T47D (cell line): ENCODE measurements around the gene CUTC.

Experiments
- DNase-seq, 2 experiments: peaks; one replicate each; pipeline versions ENCODE4 v3.0.0 to v3.0.0-alpha.2; 2011 to 2012; ENCODE audit warnings: low read depth in 1 of 2, low spot score in 1 of 2
- JUND ChIP-seq: IDR thresholded peaks from 2 replicates; pipeline ENCODE4 v1.6.1; 2012; ENCODE audit warnings: low read depth
- in situ Hi-C: cut with HindIII; loops from 2 replicates; pipeline ENCODE4 v1.10.0; 2016; ENCODE audit warnings: low sequenced_read_pairs, low pct_unique_long_range_greater_than_20kb

Gene CUTC

DNA sequence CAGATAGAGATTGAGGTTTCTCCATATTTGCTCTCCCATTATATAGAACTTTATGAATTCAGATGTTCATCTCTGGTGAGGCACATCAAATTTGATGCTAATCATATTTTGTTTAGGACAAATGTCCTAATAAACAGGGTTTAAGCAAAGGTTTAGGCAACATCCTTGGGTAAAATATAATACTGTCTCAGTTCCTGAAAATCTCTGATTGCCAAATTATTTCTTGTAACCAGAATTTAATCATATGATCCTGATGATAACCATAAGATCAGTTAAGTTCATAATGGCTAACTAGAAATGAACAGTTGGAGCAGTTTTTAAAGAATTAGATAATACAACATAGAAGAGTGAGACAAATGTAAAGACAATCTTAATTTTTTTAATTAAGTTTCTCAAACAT lies 18.6 kb downstream of the CUTC start:
- DNase-seq: no peak
- peak; percentile 13; the same call in 1 of the 2 replicates for TF ChIP-seq JUND
- in situ Hi-C loops: no loop called here

- TF ChIP-seq JUND: no peak
- in situ Hi-C loops: no loop called here
- DNase-seq: no peak
These were observed 22.6 kb downstream of the CUTC start for GRCh38 chr10:99754670-99755069.

- TF ChIP-seq JUND: no peak
- in situ Hi-C loops: no loop called here
- DNase-seq: no peak
These were observed 24.1 kb downstream of the CUTC start for GRCh38 chr10:99756159-99756558.

DNA sequence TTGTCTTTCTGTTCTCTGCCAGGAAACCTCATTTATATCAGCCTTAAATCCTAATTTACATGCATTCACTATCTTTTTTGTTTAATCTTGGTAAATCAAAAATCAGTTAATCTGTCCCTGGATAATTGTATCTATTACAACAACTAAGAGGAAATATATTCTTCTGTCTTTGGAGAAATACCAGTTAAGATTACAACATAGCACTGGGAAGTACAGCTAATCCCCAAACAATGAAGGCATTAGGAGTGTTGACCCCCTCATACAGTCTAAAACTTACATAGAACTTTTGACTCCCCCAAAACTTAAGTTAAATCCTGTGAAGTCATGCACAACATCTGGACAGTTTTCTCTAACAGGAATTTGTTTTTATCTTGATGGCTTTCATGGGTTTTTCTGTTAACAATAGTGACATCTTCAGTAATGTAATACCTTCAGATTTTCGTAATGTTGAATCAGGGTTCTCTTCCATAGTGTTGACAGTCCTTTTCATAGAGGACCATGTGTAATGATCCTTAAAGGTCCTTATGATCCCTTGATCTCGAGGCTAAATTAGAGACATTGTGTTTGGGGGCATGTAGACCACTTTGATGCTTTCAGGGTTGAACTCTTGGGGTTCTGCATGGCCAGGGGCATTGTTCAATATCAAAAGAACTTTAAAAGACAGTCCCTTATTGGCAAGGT lies 26.3 kb downstream of the CUTC start:
- in situ Hi-C loops: no loop called here
- no peak for TF ChIP-seq JUND
- DNase-seq: no peak

- DNase-seq: no peak
- no peak for TF ChIP-seq JUND
- in situ Hi-C loops: no loop called here
These were observed 28.3 kb downstream of the CUTC start for GRCh38 chr10:99760321-99760720.

DNA sequence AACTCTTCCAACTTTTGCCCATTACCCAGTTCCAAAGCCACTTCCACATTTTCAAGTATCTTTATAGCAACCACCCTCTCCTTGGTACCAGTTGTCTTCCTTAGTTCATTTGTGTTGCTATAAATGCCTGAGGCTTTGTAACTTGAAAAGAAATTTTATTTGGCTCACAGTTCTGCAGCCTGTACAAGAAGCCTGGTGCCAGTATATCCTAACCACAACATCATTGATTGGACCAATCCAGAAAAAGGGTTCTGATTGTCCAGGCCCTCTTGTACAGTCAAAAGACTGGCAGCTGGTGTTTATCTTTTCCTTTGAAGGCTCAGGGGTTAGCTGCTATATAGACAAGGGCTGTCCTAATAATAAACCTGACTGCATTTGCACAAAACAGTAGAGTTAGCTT lies 29.3 kb downstream of the CUTC start:
- DNase-seq: no peak
- TF ChIP-seq JUND: no peak
- in situ Hi-C loops: no loop called here

GRCh38 chr10:99765672-99766301 lies 33.8 kb downstream of the CUTC start:
- no peak for TF ChIP-seq JUND
- in situ Hi-C loops: no loop called here
- no peak for DNase-seq

DNA sequence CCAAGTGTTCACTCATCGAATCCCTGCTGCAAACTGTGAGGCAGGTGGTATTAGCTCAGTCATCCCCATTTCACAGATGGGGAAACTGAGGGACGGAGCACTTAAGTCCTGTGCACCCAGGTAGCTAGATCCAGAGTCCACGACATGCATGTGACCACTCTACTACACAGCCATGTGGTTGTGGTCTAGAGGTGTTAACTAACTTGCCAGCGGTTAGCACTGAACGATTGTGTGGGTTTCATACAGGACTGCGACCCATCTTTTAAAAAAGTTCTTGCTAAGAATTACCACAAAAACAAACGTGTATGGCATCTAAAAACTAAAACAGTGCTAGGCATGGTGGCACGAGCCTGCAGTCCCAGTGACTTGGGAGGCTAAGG lies 34.3 kb downstream of the CUTC start:
- no peak for TF ChIP-seq JUND
- no peak for DNase-seq
- in situ Hi-C loops: no loop called here

DNA sequence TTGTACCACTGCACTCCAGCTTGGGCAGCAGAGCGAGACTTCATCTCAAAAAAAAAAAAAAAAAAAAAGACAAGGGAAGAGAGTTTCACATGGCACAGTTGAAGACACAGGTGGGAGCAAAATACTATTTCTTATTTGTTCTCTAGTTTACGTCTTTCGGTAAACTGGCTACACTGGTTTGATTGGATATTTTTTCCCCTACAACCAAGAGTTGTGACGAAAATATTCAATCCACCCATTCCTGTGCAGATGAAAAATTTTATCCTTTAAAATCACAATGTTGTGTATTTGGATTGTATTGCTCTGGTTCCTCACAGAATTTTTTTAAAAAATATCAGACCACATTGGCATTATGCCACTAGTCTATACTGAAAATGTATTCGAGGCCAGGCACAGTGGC lies 35.9 kb downstream of the CUTC start:
- peak in 1 of 2 experiments; percentile 27 for DNase-seq
- in situ Hi-C loops: no loop called here
- TF ChIP-seq JUND: no peak

DNA sequence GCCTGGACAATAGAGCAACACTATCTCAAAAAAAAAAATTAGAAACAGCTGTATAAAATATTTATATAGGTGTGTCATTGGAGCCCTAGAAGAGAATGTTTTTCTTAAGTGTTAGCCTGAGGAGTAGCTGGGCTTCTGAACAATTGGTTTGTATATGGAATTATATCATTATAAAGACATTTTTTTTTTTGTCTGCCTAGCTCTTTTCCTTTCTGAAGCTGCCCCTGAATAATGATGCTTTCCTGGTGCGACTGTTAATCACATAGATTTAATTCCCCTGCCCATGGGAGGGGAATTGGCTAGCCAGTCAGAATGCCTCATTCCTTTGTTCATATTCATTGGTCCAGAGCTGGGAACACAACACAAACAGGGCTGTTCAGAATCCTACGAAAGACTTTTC lies 36.5 kb downstream of the CUTC start:
- DNase-seq: no peak
- in situ Hi-C loops: no loop called here

GRCh38 chr10:99769706-99770105 lies 37.7 kb downstream of the CUTC start:
- in situ Hi-C loops: no loop called here
- DNase-seq: no peak
- no peak for TF ChIP-seq JUND

More for the DNA sequence above, 36.5 kb downstream of the CUTC start:
- TF ChIP-seq JUND: no peak

GRCh38 chr10:99770408-99771045 lies 38.5 kb downstream of the CUTC start:
- in situ Hi-C loops: no loop called here
- DNase-seq: no peak
- no peak for TF ChIP-seq JUND

DNA sequence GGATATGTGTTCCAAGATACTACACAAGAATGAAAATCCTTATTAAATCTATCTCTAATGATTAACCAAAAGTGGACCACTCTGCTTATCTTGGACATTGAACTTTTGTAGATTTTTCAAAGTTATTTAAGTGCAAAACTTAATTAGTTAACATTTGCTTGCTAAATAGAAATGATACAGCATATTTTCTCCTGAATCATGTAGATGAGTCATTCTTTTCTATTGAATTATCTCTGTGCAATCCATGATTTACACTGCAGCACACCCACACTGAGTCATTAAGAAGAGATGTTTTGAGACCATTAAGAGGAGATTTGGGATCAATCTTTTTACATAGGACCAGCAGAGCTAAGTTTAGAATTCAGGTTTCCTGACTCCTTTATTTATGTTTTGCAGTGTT lies 43.8 kb downstream of the CUTC start:
- in situ Hi-C loops: no loop called here
- TF ChIP-seq JUND: no peak
- DNase-seq: no peak
